ENCODE measurements around the gene HCAR2.
"Not testable (repeated sequence)": the region's sequence is repeated elsewhere in the genome, so short reads cannot be mapped to it uniquely, and the experiment has no call there.

HCAR2 gene

DNA sequence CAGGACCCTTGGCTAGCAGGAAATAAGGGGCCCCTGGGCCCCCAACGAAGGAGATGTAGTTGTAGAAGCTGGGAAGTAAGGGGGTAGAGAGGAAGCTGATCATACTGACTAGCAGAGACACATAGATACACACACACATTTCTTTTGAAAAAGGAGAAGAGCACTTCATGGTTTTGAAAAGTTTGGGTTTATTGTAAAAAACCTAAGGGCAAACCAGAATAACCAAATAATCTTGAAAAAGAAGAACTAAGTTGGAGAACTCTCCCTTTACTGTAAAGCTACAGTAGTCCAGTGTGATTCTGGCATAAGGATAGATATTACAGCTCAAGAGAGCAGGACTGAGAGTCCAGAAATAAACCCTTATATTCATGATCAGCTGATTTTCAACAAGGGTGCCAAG is 19.2 kb upstream of the HCAR2 start:
- no peaks in the 10 kb centered on the region for H3K36me3 Mint-ChIP-seq (ENCODE audit: low read depth)
- H3K27me3 Mint-ChIP-seq (ENCODE audit: low read depth): no peaks in the 10 kb centered on the region
- H3K9me3 Mint-ChIP-seq: no peaks in the 10 kb centered on the region
- H3K27ac Mint-ChIP-seq: no peak overlapping the region
- H3K4me1 Mint-ChIP-seq: no peaks in the 10 kb centered on the region
- TF ChIP-seq, protein P1, sequence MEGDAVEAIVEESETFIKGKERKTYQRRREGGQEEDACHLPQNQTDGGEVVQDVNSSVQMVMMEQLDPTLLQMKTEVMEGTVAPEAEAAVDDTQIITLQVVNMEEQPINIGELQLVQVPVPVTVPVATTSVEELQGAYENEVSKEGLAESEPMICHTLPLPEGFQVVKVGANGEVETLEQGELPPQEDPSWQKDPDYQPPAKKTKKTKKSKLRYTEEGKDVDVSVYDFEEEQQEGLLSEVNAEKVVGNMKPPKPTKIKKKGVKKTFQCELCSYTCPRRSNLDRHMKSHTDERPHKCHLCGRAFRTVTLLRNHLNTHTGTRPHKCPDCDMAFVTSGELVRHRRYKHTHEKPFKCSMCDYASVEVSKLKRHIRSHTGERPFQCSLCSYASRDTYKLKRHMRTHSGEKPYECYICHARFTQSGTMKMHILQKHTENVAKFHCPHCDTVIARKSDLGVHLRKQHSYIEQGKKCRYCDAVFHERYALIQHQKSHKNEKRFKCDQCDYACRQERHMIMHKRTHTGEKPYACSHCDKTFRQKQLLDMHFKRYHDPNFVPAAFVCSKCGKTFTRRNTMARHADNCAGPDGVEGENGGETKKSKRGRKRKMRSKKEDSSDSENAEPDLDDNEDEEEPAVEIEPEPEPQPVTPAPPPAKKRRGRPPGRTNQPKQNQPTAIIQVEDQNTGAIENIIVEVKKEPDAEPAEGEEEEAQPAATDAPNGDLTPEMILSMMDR (IDR thresholded peaks at IDR 0.05; ENCODE audit: unreplicated experiment in 3 of 3): no peak
- H3K4me3 Mint-ChIP-seq: no peak overlapping the region

DNA sequence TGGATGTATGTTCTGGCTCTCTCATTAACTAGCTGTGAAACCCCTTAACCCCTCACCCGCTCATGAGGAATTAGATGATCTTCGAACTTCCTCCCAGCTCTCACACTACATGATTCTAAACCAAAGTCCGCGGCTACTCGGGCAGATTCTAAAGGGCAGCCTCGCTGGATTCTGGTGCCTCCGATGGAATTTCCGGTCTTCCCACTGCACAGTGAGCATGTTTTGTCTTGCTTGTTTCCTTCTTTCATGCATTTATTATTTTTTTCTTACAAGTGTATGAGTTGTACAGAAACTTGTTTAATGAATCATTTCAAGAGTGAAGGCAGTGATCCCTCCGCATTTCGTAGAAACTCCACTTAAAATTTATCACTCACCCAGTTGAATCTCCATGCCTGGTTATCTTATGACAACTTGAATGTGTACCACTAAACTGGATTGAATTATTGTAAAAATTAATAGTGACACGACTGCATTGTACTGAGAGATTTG is 17.9 kb upstream of the HCAR2 start:
- Mint-ChIP-seq H3K4me3 (no peak overlapping the region), H3K9me3 (no peaks in the 10 kb centered on the region), H3K4me1 (no peaks in the 10 kb centered on the region), H3K27ac (peak overlapping the region in 2 of 3 experiments; percentile 33 to 48), H3K27me3 (ENCODE audit: low read depth) (no peaks in the 10 kb centered on the region), H3K36me3 (ENCODE audit: low read depth) (no peaks in the 10 kb centered on the region)
- TF ChIP-seq, protein P1 (IDR thresholded peaks at IDR 0.05; ENCODE audit: unreplicated experiment in 3 of 3): no peak

DNA sequence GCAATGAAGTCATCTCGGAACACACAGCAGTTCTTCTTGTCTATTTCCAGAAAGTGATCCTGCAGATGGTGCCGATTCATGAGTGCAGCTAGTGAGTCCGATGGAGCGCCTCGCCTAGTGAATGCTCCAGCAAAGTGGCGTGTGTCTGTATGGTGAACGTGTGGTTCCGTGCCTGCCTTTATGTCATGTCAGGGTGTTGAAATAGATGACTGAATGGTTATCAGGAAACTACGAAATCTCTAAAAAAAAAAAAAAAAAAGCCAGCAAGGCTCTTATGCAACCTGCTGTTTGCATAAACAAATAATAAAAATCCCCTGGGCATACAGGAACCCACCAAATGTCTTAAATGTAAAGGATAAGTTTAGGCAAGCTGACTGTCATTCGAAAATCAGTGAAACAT is 13.5 kb upstream of the HCAR2 start, which contains the start of gene HCAR3:
HCAR3 (minus strand) TSS at position 154 of the 400 bp plus-strand sequence; CDS start at position 80, 74 bp downstream.
- not testable (repeated sequence) for H3K4me3 Mint-ChIP-seq; H3K27me3 Mint-ChIP-seq (ENCODE audit: low read depth); H3K9me3 Mint-ChIP-seq; H3K27ac Mint-ChIP-seq; H3K36me3 Mint-ChIP-seq (ENCODE audit: low read depth); H3K4me1 Mint-ChIP-seq

DNA sequence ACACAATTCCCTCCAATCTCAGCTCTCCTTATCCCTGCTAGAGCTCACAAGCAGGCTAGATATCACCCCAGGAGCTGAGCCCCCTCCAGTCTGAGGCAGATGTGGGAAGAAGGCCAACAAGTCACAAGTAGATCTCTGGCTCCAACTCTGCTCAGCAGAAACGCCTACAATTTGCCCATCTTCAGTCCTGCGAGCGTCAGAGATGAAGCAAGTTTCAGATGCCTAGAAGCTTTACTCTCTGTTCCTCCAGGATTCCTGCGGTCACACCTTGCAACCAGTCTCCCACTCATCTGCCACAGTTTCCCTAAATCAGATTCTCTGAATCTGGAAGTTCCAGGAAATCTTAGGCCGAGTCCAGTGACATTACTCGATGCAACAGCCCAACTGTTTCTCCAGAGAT is 12.1 kb upstream of the HCAR2 start:
- not testable (repeated sequence) for H3K4me3 Mint-ChIP-seq; H3K9me3 Mint-ChIP-seq; H3K4me1 Mint-ChIP-seq; H3K27ac Mint-ChIP-seq; H3K27me3 Mint-ChIP-seq (ENCODE audit: low read depth); H3K36me3 Mint-ChIP-seq (ENCODE audit: low read depth)

DNA sequence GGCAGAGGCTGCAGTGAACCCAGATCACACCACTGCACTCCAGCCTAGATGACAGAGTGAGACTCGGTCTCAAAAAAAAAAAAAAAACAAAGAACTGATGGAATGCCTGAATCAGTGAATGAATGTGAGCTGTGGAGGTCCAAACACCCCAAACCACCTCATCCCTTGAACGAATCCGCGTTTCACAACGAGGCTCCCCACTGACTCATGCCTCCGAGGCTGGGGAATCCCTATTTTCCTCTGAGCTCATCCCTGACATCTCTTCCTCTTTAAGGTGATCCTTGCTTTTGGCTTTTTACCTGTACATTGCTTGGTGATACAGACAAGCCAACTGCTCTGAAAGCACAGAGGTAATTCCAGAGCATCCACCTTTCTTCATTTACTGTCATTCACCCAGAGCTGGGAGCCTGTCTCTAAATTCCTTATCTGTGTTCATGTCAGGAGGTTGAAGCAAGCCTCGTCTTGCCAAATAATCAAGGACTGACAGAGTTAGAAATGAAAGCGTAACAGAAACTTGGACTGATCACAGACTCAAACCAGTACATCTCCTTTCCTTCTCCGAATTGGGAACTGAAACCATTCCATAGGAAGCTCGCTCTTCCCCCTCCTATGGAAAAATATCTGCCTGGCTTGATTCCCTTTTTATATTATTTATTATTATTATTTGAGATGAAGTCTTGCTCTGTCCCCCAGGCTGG is 10.5 kb upstream of the HCAR2 start:
- not testable (repeated sequence) for H3K27ac Mint-ChIP-seq; H3K9me3 Mint-ChIP-seq; H3K27me3 Mint-ChIP-seq (ENCODE audit: low read depth); H3K4me1 Mint-ChIP-seq; H3K4me3 Mint-ChIP-seq; H3K36me3 Mint-ChIP-seq (ENCODE audit: low read depth)

DNA sequence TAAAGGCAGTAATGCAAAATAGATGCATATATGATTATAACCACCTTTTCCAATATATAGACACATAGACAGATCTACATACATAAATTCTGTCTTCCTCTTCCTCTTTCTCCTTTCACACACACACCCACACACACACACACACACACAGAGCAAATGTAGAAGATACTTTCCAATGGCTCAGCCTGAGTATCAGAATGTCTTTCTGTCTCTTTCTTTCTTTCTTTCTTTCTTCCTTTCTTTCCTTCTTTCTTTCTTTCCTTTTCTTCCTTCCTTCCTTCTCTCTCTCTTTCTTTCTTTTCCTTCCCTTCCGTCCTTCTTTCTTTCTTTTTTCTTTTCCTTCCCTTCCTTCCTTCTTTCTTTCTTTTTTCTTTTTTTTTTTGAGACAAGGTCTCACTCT is 8.1 kb upstream of the HCAR2 start:
- H3K4me3 Mint-ChIP-seq; H3K27me3 Mint-ChIP-seq (ENCODE audit: low read depth); H3K27ac Mint-ChIP-seq; H3K4me1 Mint-ChIP-seq; H3K36me3 Mint-ChIP-seq (ENCODE audit: low read depth); H3K9me3 Mint-ChIP-seq: not testable (repeated sequence)

DNA sequence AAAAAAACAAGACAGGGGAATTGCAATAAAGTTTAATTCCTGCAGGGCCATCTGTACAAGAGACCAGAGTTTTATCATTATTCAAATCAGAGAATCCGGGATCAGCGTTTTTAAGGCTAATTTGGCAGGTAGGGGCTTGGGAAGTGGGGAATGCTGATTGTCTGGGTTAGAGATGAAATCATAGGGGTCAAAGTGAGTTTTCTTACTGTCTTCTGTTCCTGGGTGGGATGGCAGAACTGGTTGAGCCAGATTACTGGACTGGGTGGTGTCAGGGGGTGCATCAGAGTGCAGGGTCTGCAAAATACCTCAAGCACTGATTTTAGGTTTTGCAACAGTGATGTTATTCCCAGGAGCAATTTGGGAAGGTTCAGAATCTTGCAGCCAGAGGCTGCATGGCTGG is 7.2 kb upstream of the HCAR2 start:
- H3K4me1 Mint-ChIP-seq; H3K27me3 Mint-ChIP-seq (ENCODE audit: low read depth); H3K36me3 Mint-ChIP-seq (ENCODE audit: low read depth); H3K4me3 Mint-ChIP-seq; H3K9me3 Mint-ChIP-seq; H3K27ac Mint-ChIP-seq: not testable (repeated sequence)

DNA sequence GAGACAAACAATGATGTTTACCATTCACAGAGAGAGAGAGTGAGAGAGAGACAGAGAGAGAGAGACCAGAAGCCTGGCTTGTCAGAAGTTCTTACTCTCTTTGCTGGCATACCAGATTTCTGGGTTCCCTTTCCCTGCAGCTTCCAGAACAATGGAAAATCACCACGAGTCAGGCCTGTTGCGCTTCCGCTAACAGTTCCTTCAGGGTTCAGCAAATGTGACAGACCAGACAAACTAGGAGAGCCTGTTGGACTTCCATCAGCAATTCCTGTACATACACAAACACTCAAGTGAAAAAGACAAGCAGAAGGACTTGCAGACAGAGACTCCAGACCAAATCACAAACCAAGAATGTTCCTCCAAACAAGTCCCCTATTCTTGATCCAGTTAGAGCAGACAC is 6.1 kb upstream of the HCAR2 start:
- H3K27ac Mint-ChIP-seq; H3K27me3 Mint-ChIP-seq (ENCODE audit: low read depth); H3K4me1 Mint-ChIP-seq; H3K4me3 Mint-ChIP-seq; H3K36me3 Mint-ChIP-seq (ENCODE audit: low read depth); H3K9me3 Mint-ChIP-seq: not testable (repeated sequence)

DNA sequence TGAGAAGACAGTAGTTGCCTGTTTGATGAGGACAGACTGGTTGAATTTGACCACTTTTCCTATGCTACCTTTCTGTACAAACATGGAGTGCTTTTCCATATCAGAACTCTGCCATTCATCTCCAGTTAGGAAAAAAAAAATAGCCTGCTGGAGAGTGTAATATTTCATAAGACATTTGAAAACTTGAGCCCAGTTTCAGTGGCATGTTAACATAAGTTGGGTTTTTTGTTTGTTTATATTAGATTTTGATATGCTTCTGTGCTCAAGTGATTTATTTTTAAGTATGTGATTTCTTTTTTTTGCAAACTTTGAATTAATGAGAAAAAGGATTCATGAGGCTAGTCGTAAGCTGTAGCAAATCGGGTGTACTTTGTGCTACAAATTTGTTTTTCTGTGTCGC is 684 bp upstream of the HCAR2 start:
- not testable (repeated sequence) for H3K4me3 Mint-ChIP-seq; H3K27me3 Mint-ChIP-seq (ENCODE audit: low read depth); H3K9me3 Mint-ChIP-seq; H3K4me1 Mint-ChIP-seq; H3K27ac Mint-ChIP-seq; H3K36me3 Mint-ChIP-seq (ENCODE audit: low read depth)

DNA sequence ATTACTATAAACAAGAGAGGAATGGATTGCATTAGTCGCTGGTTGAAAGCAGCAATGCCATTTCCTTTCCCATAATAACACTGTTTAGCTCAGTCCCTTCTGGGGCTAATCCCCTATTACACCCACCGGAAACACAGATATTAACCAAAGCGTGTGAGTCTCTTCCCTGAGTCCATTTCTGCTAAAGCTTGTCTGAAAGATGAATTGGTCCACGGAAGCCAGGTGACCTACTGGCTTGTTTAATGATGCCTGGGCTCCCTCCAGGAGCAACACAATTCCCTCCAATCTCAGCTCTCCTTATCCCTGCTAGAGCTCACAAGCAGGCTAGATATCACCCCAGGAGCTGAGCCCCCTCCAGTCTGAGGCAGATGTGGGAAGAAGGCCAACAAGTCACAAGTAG is 1.7 kb downstream of the HCAR2 start:
- H3K36me3 Mint-ChIP-seq (ENCODE audit: low read depth); H3K4me3 Mint-ChIP-seq; H3K9me3 Mint-ChIP-seq; H3K27me3 Mint-ChIP-seq (ENCODE audit: low read depth); H3K4me1 Mint-ChIP-seq: not testable (repeated sequence)
- peak overlapping the region; percentile 25 to 76 (median 39) for H3K27ac Mint-ChIP-seq

DNA sequence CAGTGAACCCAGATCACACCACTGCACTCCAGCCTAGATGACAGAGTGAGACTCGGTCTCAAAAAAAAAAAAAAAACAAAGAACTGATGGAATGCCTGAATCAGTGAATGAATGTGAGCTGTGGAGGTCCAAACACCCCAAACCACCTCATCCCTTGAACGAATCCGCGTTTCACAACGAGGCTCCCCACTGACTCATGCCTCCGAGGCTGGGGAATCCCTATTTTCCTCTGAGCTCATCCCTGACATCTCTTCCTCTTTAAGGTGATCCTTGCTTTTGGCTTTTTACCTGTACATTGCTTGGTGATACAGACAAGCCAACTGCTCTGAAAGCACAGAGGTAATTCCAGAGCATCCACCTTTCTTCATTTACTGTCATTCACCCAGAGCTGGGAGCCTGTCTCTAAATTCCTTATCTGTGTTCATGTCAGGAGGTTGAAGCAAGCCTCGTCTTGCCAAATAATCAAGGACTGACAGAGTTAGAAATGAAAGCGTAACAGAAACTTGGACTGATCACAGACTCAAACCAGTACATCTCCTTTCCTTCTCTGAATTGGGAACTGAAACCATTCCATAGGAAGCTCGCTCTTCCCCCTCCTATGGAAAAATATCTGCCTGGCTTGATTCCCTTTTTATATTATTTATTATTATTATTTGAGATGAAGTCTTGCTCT is 3.0 kb downstream of the HCAR2 start:
- H3K4me1 Mint-ChIP-seq; H3K27me3 Mint-ChIP-seq (ENCODE audit: low read depth); H3K27ac Mint-ChIP-seq; H3K36me3 Mint-ChIP-seq (ENCODE audit: low read depth); H3K4me3 Mint-ChIP-seq; H3K9me3 Mint-ChIP-seq: not testable (repeated sequence)

DNA sequence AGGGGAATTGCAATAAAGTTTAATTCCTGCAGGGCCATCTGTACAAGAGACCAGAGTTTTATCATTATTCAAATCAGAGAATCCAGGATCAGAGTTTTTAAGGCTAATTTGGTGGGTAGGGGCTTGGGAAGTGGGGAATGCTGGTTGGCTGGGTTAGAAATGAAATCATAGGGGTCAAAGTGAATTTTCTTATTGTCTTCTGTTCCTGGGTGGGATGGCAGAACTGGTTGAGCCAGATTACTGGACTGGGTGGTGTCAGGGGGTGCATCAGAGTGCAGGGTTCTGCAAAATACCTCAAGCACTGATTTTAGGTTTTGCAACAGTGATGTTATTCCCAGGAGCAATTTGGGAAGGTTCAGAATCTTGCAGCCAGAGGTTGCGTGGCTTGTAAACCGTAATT is 6.2 kb downstream of the HCAR2 start:
- not testable (repeated sequence) for H3K27ac Mint-ChIP-seq, H3K4me3 Mint-ChIP-seq

More for the DNA sequence above, 6.2 kb downstream of the HCAR2 start:
- H3K9me3 Mint-ChIP-seq; H3K4me1 Mint-ChIP-seq; H3K36me3 Mint-ChIP-seq (ENCODE audit: low read depth); H3K27me3 Mint-ChIP-seq (ENCODE audit: low read depth): not testable (repeated sequence)
